ENCODE results near the gene HHIP.

- TF ChIP-seq ZNF121 (CRISPR knock-in tag; IDR thresholded peaks at IDR 0.05), result no peak
- TF ChIP-seq ETS1 (CRISPR knock-in tag; IDR thresholded peaks at IDR 0.05), result no peak
- no peak for TF ChIP-seq REST (IDR thresholded peaks at IDR 0.05; ENCODE audit: borderline replicate concordance in 1 of 2, low read depth in 1 of 2, low read length in 2 of 2)
- no peak for TF ChIP-seq HDAC2 (CRISPR knock-in tag; IDR thresholded peaks at IDR 0.05)
- no peak for TF ChIP-seq PITX1 (CRISPR knock-in tag; IDR thresholded peaks at IDR 0.05)
- TF ChIP-seq POLR2AphosphoS5 (IDR thresholded peaks at IDR 0.05; ENCODE audit: low read depth, low read length), result no peak
- no peak for TF ChIP-seq ZNF703 (CRISPR knock-in tag; IDR thresholded peaks at IDR 0.05; ENCODE audit: borderline replicate concordance)
- no peak for TF ChIP-seq KDM4B (CRISPR knock-in tag; IDR thresholded peaks at IDR 0.05)
- TF ChIP-seq ZNF281 (CRISPR knock-in tag; IDR thresholded peaks at IDR 0.05; ENCODE audit: borderline replicate concordance), result no peak
- TF ChIP-seq YY1 (IDR thresholded peaks at IDR 0.05; ENCODE audit: insufficient read depth, insufficient replicate concordance, low read depth, low read length), result no peak
- TF ChIP-seq ZNF761 (CRISPR knock-in tag; conservative IDR thresholded peaks at IDR 0.05), result no peak
- TF ChIP-seq KIAA2018 (CRISPR knock-in tag; IDR thresholded peaks at IDR 0.05; ENCODE audit: borderline replicate concordance), result no peak
- TF ChIP-seq CTCF (CRISPR knock-in tag; IDR thresholded peaks at IDR 0.05), result no peak
Measured at GRCh38 chr4:144729175-144729574, 83.2 kb downstream of the HHIP start.

Data from HepG2 (cell line).